ENCODE results near the gene SLC66A2. TPM values are rescaled to one million over a fixed set of nuclear protein-coding genes. Genes with fewer than 3 reads are reported as not detected.

The SLC66A2 gene
- total RNA-seq, 4 donors from 2014 or later: 93.5 to 193 (median 100) TPM

DNA sequence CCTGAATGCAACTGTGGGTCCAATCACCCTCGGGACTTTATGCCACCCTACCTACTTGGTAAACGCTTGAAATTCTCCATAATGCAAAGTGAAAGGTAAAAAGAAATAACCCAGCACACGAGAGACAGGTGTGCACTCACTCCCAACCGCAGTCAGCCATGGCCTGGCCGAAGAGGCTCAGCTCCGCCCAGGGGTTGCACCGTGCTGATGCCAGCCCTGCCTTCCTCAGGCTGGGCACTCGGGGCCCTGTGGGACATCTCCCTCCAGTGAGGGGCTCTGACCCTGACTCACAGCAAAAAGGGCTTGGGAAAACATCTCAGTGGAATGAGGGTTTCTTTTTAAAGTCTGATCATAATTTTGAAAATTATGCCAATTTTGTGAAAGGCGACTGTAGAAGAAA is 13.3 kb downstream of the SLC66A2 start:
- Histone ChIP-seq H3K27ac (peak overlapping the region; percentile 77 to 94 (median 88)), H3K4me1 (peaks cover 47 to 58% of the 10 kb centered on the region in 2 donors), H3K9me3 (no peaks in the 10 kb centered on the region), H3K36me3 (peaks cover 25 to 28% of the 10 kb centered on the region in 2 donors), H3K4me3 (replicated peaks in 1 of 3) (no peak overlapping the region), H3K27me3 (no peaks in the 10 kb centered on the region)
- no peak for TF ChIP-seq POLR2A (IDR thresholded peaks at IDR 0.05)
- TF ChIP-seq, protein P1, sequence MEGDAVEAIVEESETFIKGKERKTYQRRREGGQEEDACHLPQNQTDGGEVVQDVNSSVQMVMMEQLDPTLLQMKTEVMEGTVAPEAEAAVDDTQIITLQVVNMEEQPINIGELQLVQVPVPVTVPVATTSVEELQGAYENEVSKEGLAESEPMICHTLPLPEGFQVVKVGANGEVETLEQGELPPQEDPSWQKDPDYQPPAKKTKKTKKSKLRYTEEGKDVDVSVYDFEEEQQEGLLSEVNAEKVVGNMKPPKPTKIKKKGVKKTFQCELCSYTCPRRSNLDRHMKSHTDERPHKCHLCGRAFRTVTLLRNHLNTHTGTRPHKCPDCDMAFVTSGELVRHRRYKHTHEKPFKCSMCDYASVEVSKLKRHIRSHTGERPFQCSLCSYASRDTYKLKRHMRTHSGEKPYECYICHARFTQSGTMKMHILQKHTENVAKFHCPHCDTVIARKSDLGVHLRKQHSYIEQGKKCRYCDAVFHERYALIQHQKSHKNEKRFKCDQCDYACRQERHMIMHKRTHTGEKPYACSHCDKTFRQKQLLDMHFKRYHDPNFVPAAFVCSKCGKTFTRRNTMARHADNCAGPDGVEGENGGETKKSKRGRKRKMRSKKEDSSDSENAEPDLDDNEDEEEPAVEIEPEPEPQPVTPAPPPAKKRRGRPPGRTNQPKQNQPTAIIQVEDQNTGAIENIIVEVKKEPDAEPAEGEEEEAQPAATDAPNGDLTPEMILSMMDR (IDR thresholded peaks at IDR 0.05): no peak
- DNase-seq: peak in 1 of 2 donors; percentile 2
- WGBS, 2 donors: 88 to 90% methylated on average over 9 of the region's 9 CpGs
- intact Hi-C loops (cut with DNase I): no loop called here

DNA sequence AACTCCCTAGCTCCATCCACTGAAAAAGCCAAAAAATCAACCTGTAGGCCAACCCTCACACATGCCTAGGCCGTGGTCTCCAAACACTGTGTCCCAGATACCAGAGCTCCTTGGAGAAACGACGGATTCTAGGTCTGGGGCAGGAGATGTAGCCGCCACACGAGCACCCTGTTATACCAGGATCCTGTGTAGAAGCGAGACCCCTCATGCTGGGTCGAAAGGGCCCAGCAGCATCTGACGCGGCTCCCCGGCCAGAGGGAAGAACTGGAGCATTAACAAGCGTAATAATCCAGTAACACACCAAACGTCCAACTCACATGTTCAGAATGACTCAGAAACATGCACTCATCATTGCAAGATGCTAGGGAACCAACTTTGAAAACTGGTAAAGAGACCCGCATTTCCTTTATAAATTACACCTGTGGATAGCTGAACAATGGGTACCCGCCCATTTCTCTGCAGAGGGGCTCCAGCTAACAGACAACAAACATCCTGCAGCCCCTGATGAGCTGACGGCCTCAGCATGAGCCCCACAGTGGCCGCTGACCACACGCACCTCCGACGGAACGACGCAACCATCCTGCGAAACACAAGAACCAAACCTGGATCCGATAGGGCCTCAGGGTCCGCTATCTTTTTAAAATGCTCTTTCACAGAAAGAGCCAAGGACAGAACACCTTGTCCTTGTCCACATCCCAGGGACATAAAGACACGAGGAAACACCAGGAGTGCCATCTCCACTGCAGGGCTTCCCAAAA is 14.2 kb downstream of the SLC66A2 start:
- Histone ChIP-seq H3K4me1 (peaks cover 47 to 58% of the 10 kb centered on the region in 2 donors), H3K4me3 (replicated peaks in 1 of 3) (no peak overlapping the region), H3K36me3 (peaks cover 19 to 25% of the 10 kb centered on the region in 2 donors), H3K9me3 (no peaks in the 10 kb centered on the region), H3K27ac (peak overlapping the region in 2 of 3 donors; percentile 88 to 94), H3K27me3 (no peaks in the 10 kb centered on the region)
- no peak for TF ChIP-seq POLR2A (IDR thresholded peaks at IDR 0.05)
- TF ChIP-seq, protein P1 (IDR thresholded peaks at IDR 0.05): no peak
- intact Hi-C loops (cut with DNase I): no loop called here
- no peak for DNase-seq
- 96 to 97% methylated on average over 25 of the region's 25 CpGs for WGBS, 2 donors

DNA sequence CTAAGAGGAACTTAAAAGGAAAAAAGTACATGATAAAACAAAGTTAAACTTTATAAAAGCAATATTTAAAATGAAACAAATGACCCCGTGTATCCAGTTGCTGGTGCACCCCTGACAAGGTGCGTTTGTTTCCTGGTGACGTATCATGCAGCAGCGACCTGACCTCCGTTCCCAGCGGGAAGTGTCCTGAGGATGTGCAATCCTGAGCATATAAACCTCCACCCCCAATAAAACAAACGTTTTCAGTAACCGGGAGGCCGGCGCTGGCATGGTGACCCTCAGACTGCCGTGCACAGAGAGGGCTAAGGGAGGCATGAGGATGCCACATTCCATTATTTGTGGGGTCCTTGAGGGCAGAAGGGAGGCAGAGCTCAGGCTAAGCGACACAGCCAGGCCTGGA is 14.8 kb downstream of the SLC66A2 start:
- DNase-seq: peak in 1 of 2 donors; percentile 2
- no peak for TF ChIP-seq POLR2A (IDR thresholded peaks at IDR 0.05)
- TF ChIP-seq, protein P1 (IDR thresholded peaks at IDR 0.05): no peak
- Histone ChIP-seq H3K36me3 (peaks cover 13 to 18% of the 10 kb centered on the region in 2 donors), H3K27me3 (no peaks in the 10 kb centered on the region), H3K4me3 (replicated peaks in 1 of 3) (no peak overlapping the region), H3K27ac (peak overlapping the region in 2 of 3 donors; percentile 33 to 94), H3K4me1 (peaks cover 47 to 58% of the 10 kb centered on the region in 2 donors), H3K9me3 (no peaks in the 10 kb centered on the region)
- intact Hi-C loops (cut with DNase I): no loop called here
- 93 to 94% methylated on average over 12 of the region's 12 CpGs for WGBS, 2 donors

DNA sequence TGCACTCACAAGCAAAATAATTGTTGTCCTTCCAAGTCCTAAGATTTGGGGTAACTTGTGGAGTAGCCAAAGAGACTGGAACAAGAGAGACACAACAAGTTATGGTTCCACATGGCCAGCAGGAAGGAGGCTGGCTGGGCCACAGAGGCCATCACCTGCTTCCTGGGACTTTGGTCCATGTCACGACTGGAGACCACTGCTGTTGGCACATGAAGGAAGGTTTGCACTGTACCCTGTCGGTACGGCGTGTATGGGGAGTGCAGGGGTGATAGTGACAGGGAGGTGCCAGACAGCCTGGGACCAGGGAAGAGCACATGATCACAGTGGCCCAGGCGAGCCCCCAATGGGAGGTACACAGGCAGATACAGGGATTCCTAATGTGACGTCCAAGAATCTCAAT is 15.5 kb downstream of the SLC66A2 start:
- Histone ChIP-seq H3K36me3 (peaks cover 5 to 14% of the 10 kb centered on the region in 2 donors), H3K4me1 (peaks cover 45 to 56% of the 10 kb centered on the region in 2 donors), H3K4me3 (replicated peaks in 1 of 3) (no peak overlapping the region)

More for the DNA sequence above, 15.5 kb downstream of the SLC66A2 start:
- DNase-seq: peak in 1 of 2 donors; percentile 2
- Histone ChIP-seq H3K9me3 (no peaks in the 10 kb centered on the region), H3K27me3 (no peaks in the 10 kb centered on the region), H3K27ac (peak overlapping the region in 2 of 3 donors; percentile 33 to 94)
- 95 to 97% methylated on average over 6 of the region's 6 CpGs for WGBS, 2 donors
- intact Hi-C loops (cut with DNase I): no loop called here
- TF ChIP-seq POLR2A (IDR thresholded peaks at IDR 0.05): no peak
- TF ChIP-seq, protein P1 (IDR thresholded peaks at IDR 0.05): no peak
